HG03354 (cell line): ENCODE data around the gene DFFA.
A peak's percentile ranks its signal among the peaks of the same experiment; 100 is the strongest.
"Not testable (repeated sequence)": the region's sequence is repeated elsewhere in the genome, so short reads cannot be mapped to it uniquely, and the experiment has no call there.

Source experiments
- ATAC-seq: cut with Tn5 transposase; IDR thresholded peaks from one replicate; pipeline ENCODE4 v1.9.1; 2021; ENCODE audit warnings: mild to moderate bottlenecking; ENCODE audit not compliant: unreplicated experiment, poor library complexity, severe bottlenecking

DFFA gene

GRCh38 chr1:10433790-10434189 lies 38.5 kb downstream of the DFFA start:
- ATAC-seq: no peak

- ATAC-seq: no peak
Observed at GRCh38 chr1:10432910-10433700, 39.2 kb downstream of the DFFA start.

- no peak for ATAC-seq
Observed at GRCh38 chr1:10431070-10431730, 41.1 kb downstream of the DFFA start.

GRCh38 chr1:10430216-10431069 lies 41.9 kb downstream of the DFFA start, which contains the start of gene CENPS:
TSS of gene CENPS (plus strand) at chr1:10430433. CDS start at chr1:10430518, 85 bp downstream.
- peak; percentile 85 for ATAC-seq

DNA sequence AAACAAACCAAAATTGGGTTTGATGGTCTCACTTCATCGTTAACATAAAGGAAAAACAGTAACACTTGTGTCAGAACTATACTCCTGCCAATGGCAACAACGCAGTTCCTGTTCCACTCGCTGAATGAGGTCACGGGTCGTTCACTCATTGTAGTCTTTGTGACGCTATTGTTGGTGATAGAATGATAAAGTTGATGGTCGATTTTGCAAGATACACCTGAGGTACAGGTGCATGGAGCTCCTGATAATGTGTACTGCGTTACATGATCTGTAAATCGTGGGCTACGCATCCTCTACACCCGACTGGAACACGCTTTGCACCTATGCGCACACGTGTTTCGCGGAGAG lies 42.5 kb downstream of the DFFA start:
- ATAC-seq: no peak

GRCh38 chr1:10428984-10429383 lies 43.3 kb downstream of the DFFA start:
- no peak for ATAC-seq

DNA sequence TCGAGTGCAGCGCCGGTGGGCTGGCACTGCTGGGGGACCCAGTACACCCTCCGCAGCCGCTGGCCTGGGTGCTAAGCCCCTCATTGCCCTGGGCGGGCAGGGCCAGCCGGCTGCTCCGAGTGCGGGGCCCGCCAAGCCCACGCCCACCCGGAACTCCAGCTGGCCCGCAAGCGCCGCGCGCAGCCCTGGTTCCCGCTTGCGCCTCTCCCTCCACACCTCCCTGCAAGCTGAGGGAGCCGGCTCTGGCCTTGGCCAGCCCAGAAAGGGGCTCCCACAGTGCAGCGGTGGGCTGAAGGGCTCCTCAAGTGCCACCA lies 45.8 kb downstream of the DFFA start:
- ATAC-seq: not testable (repeated sequence)

GRCh38 chr1:10425826-10426534 lies 46.3 kb downstream of the DFFA start:
- not testable (repeated sequence) for ATAC-seq

DNA sequence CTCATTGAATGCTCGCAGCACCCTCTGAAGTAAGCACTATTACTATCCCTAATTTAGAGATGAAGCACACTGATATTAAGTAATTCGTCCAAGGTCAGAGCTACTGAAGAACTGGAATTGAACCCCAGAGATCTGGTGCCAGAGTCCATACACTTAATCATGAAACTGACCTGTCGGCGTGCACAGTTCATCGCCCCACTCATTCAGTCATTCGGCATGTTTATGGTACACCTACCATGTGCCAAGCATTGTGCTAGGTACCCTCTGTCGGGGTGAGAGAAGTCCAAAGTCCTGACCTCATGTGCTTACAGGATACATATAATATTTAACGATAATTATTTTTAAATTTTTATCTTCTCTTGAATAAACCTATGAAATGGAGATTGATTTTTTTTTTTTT lies 47.7 kb downstream of the DFFA start:
- ATAC-seq: no peak

DNA sequence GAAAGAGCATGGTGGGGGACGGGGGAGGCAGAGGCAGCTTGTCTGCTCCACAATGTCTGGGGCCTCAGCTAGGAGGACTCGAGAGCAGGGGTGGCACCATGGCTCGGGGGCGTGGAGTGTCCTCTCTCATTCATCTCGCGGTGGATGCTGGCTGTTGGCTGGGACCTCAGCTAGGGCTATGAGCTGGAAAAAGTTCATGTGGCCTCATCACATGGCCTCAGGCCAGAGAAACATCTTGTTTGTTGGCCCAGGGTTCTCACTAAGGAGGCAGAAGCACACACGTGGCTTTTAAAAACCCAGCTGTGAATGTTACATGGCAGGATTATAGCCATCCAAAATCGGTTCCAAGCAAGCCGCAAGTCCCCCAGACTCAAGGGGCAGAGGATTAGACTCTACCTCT lies 48.3 kb downstream of the DFFA start:
- ATAC-seq: no peak

- no peak for ATAC-seq
Observed at GRCh38 chr1:10421637-10422036, 50.7 kb downstream of the DFFA start.

GRCh38 chr1:10419351-10419750 lies 53.0 kb downstream of the DFFA start:
- ATAC-seq: no peak

DNA sequence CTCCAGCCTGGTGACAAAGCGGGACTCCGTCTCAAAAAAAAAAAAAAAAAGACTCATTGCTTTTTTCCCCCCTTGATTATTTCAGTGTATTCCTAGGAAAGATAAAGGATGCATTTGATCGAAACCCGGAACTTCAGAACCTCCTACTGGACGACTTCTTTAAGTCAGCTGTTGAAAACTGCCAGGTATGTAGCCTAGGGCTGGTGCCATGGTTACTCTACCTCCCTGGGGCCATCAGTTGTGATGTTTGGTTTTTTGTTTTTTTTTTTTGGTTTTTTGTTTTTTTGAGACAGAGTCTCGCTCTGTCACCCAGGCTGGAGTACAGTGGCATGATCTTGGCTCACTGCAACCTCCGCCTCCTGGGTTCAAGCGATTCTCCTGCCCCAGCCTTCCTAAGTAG lies 53.6 kb downstream of the DFFA start:
- ATAC-seq: not testable (repeated sequence)

GRCh38 chr1:10415967-10416366 lies 56.4 kb downstream of the DFFA start:
- not testable (repeated sequence) for ATAC-seq

GRCh38 chr1:10415211-10415930 lies 57.0 kb downstream of the DFFA start:
- ATAC-seq: no peak

DNA sequence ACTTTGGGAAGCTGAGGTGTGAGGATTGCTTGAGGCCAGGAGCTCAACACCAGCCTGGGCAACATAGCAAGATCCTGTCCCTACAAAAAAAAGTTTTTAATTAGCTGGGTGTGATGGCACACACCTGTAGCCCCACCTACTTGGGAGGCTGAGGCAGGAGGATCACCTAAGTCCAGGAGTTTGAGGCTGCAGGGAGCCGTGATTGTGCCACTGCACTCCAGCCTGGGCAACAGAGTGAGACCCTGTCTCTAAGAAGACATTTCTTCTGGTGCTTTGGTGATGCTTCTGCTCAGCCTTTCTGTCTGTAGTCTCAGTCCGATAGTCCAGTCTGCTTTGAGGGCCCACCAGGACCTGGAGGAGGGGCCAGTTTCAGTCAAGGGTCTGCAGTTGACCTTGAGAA lies 65.1 kb downstream of the DFFA start:
- no peak for ATAC-seq
